Stimulated activated CD4-positive, alpha-beta T cell treated with anti-CD3 and anti-CD28 coated beads, TNF-alpha, amount 100 ng/mL, for 24 hours (primary cell): ENCODE results near the gene RPS6KC1.
"Not testable (repeated sequence)": the region's sequence is repeated elsewhere in the genome, so short reads cannot be mapped to it uniquely, and the experiment has no call there.

Source experiments
- DNase-seq, 3 experiments: peaks; one replicate each; pipeline ENCODE4 v3.0.0-alpha.2; 2020; ENCODE audit warnings: low read depth in 3 of 3

RPS6KC1 gene

DNA sequence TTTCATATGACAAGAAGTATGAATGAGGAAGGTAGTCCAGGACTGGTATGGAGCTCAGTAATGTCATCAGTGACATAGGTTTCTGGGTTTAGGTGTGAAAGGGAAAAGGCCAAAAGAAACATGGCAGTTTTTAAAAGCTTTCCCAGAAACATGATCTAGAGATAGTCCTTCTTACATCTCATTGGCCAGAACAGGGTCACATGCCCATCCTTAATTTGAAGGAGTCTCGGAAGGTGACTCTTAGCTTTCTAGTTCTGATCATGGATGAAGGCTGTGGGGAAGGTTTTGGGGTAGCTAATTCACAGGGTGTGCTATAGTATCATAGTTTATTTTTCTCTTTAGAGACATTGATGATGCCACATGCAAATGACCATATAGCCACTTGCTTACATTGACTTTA is 55.3 kb downstream of the RPS6KC1 start:
- no peak for DNase-seq

DNA sequence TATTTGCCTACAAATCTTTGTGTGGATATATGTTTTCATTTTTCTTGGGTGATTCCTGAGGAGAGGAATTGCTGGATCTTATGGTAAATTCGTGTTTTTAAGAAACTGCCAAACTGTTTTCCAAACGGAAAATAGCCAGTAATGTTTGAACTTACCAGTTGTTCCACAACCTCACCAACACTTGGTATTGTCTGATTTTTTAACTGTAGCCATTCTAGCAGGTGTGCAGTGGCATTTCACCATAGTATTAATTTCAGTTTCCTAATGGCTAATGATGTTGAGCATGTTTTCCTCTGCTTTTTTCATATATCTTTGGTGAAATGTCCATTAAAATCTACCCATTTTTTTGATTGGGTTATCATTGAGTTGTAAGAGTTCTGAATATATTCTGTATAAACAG is 56.6 kb downstream of the RPS6KC1 start:
- no peak for DNase-seq

DNA sequence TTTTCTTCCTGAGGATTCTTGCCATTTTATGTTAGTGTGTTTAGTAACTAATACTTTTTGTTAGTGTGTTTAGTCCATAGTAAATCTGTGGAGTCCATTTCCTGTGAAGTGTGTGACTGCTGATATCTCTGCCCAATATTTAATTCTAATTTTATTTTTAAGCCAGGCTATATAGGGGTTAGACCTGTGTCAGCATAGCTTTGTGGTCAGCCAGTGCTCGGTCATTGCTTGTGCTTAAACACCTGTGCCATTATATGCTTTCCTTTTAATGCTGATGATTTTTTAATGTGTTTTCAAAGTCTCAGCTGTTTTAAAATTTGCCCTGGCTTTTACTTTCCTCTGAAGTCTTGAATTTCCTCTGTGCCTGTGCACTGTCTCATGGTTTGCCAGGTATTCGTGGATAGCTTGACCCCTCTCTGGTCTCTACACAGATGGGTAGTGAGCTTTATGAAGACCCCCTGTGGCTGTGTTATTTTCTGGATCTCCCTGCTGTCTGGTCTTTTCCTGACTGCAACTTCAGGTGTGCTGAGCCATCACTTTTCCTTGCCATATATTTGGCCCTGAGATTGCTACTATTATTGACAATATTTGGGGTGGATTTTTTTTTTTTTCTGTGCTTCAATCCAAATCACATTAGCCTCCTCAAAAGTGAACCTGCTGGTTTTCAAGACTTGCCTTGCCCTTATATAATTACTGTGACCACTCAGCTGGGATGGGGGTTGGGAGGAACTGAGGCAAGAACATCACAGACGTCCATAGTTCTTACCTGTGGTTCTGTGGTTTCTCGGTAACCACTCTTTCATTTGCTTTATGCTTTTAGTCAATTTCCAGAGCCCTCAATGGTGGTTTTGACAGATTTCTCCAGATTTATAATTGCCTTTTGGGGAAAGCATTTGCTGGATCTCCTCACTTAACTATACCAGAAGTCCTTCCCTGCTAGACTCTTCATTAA is 59.6 kb downstream of the RPS6KC1 start:
- DNase-seq = no peak

DNA sequence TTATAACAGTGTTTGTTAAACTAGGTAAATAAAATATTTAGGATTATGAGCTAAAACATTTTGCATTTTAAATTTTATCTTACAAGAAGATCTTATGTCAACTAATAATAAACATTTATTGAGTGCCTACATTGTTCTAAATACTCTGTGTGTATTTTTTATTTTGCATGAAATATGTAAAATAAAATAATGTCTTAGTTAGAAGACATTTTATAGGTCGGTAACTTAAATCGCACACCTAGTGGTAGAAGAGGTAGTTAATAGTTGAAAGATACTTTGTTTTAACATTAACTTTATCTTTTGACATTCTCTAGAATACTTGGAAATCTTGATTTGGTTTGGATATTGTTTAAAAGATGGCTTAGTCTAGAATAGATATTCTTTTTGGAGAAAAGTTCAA is 60.5 kb downstream of the RPS6KC1 start:
- no peak for DNase-seq

DNA sequence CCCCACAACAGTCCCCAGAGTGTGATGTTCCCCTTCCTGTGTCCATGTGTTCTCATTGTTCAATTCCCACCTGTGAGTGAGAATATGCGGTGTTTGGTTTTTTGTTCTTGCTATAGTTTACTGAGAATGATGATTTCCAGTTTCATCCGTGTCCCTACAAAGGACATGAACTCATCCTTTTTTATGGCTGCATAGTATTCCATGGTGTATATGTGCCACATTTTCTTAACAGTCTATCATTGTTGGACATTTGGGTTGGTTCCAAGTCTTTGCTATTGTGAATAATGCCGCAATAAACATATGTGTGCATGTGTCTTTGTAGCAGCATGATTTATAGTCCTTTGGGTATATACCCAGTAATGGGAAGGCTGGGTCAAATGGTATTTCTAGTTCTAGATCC is 61.7 kb downstream of the RPS6KC1 start:
- DNase-seq = not testable (repeated sequence)

DNA sequence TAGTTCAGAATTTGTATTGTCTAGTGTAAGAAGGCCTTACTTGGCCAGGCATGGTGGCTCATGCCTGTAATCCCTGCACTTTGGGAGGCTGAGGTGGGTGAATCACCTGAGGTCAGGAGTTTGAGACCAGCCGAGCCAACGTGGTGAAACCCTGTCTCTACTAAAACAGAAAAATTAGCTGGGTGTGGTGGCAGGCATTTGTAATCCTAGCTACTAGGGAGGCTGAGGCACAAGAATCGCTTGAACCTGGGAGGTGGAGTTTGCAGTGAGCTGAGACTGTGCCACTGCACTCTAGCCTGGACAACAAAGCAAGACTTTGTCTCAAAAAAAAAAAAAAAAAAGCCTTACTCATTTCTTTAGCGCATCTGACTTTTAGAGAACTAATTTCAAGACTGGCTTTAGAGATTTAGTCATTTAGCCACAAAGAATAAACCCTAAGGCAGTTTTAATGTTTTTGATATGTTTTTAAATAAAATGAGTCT is 66.7 kb downstream of the RPS6KC1 start:
- DNase-seq = not testable (repeated sequence)

GRCh38 chr1:213119794-213120193 is 68.8 kb downstream of the RPS6KC1 start:
- DNase-seq = no peak

DNA sequence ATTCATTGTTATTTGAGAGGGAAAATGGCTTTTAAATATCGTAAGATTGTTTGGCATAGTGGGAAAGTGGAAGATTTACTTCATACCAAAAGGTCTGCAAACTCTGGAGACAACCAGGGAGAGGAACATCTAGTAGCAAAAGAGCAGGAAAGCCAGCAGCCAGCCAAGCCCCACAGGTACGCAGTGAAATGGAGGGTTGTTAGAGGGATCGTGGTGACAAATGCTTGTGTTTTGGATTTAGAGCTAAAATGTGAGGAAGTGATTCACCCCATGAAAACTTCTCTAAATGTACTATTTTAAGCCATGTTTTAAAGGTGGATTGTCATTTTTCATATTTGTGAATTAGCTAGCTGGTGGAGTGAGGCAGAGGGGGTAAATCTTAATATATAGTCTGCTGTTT is 69.3 kb downstream of the RPS6KC1 start:
- DNase-seq = no peak

- no peak for DNase-seq
These were observed 69.9 kb downstream of the RPS6KC1 start for GRCh38 chr1:213120961-213121360.

DNA sequence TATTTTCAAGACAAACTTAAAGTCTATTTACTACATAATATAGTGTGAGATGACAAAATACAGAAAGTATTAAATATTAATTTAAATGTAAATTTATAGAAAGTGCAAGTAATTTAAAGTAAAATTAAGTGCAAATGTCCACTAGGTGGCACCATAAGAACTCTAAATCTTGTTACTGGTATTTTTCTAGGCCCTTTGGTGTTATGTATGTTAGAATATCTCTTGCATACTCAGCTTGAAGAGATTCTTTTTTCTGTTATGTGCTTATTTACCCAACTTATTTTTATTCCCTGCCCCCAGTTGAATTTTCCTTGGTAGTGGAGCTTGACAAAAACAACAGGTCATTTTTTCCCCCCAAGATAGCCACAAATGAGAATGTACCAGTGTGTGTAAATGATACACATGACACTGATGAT is 71.5 kb downstream of the RPS6KC1 start:
- no peak for DNase-seq

DNA sequence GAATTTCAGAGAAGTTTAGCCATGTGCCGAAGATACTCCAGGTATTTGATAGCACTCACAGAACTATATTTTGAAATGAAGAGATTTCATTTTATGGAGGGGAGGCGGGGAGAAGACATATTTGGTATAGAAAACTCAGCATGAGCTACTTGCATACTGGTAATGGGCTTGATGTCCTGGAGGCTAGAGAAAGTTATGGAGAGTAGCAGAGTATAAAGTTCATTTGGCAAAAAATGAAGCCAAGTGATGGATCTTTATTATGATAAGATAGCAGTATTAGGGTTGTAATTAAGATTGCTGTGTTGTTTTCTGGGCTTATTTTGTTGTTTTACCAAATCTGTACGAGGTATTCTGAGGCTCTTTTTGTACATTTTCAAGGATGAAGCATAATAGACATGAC is 72.0 kb downstream of the RPS6KC1 start:
- no peak for DNase-seq

DNA sequence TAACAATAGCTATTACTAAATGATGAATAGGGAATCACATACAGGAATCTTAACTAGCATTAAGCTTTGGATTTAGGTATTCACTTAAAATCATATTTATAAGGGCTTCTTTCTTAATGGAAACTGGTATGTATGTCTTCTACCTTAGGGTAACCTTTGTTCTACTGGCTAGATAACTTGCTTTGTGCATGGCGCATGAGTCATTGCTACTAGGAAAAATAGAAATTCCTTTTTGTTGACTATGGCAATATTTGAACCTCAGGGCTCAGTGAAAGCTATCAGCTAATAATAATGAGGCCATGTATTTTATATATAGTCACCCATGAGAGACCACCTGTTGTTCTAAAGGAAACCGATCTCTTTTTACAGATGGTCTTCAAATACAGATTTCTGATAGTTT is 72.5 kb downstream of the RPS6KC1 start:
- no peak for DNase-seq

GRCh38 chr1:213124590-213124989 is 73.5 kb downstream of the RPS6KC1 start:
- DNase-seq = no peak

DNA sequence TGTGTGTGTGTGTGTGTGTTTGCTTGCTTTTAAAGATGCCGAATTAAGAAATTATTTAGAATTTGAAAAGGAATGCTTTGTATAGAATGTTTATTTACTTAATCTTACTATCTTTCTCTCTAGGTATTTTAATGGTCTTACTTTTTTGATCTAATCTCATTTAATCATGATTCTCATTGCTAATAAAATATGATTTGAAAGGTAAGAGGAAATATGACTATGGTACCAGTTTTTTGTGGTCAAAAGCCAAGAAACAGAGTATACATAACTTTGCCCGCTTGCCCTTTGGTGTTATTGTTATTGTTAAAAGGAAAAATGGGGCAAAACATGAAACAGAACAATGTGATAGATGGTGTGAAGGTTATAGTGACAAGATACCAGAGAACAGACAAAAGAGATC is 74.6 kb downstream of the RPS6KC1 start:
- no peak for DNase-seq

DNA sequence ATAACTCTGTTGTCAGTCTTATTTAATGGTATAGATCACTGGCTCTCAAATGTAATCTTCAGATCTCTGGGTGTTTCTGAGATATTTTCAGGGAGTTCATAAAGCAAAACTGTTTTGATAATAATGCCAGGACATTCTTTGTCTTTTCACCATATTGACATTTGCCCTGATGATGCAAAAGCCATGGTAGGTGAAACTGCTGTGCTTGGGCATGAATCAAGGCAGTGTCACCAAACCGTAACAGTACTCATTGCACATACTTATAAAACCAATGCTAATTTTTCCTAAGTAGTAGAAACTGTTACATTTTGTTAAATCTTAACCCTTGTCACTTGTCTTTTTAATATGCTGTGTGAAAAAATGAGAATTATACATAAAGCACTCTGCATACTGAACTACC is 76.0 kb downstream of the RPS6KC1 start:
- no peak for DNase-seq

DNA sequence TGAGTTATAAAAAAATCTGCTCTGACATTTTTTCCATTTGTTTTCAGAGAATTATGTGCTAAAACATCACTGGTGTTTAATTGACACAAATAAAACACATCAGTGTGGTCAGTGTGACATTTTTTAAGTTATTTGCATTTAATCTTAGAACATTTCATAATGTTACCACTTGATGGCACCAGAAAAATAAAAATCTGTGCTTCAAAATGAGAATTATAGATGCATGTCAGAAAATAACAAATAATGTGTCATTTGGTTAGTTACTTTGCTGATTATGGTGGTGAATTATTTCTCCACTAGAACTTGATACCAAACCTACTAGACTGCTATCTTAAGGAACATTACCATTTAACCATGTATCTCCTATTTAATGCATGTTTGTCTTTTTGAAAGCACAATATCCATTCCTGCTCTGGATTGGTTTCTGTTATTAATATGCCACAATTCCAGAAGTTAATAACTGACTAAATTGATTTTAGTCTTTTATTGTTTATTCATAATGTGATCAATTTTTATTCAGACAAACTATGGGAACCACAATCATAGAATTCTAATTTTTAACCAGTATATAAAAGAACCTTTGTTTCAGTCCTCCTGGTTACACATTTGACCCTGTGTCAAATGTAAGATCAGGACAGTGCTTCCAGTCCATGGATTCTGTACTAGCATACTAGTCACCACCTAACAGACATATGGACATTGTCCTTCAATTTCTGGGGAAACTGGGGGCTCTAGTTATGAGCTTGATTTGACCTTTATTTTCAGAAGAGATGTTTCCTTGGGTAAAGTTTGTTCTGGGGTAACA is 81.0 kb downstream of the RPS6KC1 start:
- DNase-seq = no peak

DNA sequence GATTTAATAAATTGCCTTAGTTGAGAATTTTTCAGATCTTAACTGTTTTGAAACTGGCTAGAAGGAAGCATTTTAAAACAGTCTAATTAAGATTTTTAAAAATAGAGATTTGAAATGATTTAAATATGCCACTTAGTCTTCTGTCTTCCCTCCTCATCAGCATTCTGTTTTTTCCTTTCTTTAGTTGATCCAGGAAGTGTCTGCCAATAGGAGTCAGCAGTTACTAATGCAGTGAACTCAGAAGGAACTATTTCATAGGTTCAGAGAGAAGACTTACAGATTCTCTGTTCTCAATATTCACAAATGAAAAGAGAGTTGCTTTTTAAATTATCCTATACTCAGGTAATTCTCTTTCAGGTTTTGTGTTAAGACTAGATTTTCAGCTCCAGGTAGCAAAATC is 84.5 kb downstream of the RPS6KC1 start:
- no peak for DNase-seq

DNA sequence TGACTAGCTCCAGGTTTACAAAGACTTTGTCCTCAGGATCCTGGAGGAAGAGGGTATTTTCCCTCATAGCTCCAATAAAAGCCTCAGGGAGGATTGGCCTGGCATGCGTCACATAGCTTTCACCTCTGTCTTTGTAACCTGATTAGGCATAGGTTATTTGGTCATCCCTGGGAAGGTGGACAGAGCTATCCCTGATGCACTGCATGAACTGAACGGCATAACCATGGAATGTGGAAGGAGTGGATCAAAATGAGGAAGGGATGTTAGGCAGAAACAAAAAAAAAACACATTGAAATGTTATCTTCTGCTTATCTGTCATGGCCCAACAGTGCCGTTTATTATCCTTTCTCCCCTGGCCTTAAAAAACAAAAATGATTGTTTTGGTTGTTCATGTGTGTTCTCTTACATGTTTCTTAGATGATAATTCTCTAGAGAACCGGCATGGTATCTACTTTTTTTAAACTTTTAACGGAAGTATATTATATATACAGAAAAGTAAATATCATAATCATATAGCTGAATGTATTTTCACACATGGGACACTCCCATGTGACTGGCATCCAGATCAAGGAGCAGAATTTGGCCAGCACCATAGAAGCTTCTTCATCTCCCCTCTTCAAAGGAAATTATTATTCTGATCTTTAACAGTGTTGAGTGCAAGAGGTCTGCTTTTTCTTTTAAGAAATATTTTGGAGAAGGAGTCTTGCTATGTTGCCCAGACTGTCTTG is 85.3 kb downstream of the RPS6KC1 start:
- no peak for DNase-seq

- DNase-seq = no peak
These were observed 87.3 kb downstream of the RPS6KC1 start for GRCh38 chr1:213138391-213138790.

DNA sequence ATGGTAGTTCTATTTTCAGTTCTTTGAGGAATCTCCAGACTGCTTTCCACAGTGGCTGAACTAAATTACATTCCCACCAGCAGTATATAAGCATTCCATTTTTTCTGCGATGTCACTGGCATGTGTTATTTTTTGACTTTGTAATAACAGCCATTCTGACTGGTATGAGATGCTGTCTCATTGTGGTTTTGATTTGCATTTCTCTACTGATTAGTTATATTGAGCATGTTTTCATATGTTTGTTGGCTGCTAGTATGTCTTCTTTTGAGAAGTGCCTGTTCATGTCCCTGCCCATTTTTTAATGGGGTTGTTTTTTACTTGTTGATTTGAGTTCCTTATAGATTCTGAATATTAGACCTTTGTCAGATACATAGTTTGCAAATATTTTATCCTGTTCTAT is 87.9 kb downstream of the RPS6KC1 start:
- no peak for DNase-seq

DNA sequence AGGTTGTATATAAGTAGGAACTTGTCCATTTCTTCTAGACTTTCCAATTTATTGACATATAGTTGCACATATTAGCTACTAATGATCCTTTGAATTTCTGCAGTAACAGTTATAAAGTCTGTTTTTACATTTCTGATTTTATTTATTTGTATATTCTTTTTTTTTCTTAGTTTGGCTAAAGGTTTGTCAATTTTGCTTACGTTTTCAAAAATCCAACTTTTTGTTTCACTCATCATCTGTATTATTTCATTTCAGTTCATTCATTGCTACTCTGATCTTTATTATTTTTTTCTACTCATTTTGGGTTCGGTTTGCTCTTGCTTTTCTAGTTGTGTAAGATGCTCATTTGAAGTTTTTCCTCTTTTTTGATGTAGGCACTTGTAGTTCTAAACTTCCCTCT is 97.9 kb downstream of the RPS6KC1 start:
- no peak for DNase-seq

- not testable (repeated sequence) for DNase-seq
These were observed 99.0 kb downstream of the RPS6KC1 start for GRCh38 chr1:213150090-213150489.
